HG03565 (cell line): ENCODE results near the gene RHOT2.

Experiments
- ATAC-seq: cut with Tn5 transposase; IDR thresholded peaks from one replicate; pipeline ENCODE4 v1.9.1; 2021; ENCODE audit warnings: mild to moderate bottlenecking, moderate library complexity; ENCODE audit not compliant: unreplicated experiment

Gene RHOT2

DNA sequence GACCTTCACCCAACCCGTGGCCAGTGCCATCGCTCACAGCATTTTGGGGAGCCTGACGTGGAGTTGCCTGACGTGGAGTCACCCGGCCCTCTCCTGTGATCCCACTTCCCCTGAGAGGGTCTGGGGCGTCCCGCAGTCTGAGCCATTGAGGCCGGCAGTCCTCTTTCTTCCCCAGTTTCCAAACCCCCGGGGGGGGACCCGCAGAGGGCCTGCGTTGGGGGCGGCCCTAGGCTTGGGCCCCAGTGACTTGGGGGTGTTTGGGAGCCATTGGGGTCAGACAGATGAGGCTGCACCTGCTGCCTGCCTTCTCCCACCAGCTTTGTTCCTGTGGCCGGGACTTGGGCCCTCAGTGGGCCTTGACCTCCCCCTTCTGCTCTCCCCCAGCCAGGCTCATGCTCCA, 1.7 kb downstream of the RHOT2 start:
- no peak for ATAC-seq

DNA sequence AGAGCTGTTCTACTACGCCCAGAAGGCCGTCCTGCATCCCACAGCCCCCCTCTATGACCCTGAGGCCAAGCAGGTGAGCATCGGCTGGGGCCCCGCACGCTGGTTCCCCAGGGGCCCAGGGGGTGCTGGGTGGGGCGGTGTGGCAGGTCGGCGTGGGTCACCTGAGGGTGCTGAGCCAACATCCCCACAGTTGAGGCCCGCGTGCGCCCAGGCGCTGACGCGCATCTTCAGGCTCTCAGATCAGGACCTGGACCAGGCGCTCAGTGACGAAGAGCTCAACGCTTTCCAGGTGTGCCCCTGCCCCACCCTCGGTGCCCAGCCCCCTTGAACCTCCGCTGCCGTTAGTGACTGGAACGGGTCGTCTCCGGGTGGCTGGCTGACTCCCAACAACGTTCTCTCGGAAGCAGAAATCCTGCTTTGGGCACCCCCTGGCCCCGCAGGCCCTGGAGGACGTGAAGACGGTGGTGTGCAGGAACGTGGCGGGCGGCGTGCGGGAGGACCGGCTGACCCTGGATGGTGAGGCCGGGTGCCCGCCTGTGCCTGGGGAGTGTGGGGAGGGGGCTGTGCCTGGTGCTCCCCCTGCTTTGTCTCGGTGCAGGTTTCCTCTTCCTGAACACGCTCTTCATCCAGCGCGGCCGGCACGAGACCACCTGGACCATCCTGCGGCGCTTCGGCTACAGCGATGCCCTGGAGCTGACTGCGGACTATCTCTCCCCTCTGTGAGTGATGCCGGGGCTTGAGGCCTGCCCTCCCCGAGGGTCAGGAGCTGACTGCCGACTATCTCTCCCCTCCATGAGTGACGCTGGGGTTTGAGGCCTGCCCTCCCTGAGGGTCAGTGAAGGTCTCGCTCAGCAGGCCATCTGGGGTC, 2.8 kb downstream of the RHOT2 start:
- ATAC-seq: no peak

DNA sequence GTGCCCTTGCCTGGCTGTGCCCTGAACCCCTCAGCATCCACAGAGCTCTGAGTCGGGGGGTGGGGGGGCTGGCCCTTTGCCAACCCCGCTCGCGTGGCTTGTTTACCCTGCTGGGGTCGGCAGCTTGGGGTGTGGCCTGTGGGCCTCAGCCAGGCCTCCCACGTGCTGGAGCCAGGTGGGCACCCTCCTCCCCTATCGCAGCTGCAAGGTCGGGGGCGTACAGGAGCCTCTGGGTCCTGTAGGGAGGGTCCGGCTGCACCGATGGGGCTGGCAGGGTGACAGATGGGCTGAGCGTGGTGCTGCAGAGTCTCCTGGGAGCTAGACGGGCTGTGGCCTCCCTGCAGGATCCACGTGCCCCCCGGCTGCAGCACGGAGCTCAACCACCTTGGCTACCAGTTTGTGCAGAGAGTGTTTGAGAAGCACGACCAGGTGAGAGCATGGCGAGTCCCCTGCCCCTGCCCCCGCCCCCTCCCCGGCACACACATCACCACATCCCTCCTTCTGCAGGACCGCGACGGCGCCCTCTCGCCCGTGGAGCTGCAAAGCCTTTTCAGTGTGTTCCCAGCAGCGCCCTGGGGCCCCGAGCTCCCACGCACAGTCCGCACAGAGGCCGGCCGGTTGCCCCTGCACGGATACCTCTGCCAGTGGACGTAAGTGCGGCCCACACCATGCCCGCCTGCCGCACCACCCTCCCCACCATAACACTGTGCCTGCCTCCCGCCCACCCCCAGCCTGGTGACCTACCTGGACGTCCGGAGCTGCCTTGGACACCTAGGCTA, 3.6 kb downstream of the RHOT2 start:
- no peak for ATAC-seq

DNA sequence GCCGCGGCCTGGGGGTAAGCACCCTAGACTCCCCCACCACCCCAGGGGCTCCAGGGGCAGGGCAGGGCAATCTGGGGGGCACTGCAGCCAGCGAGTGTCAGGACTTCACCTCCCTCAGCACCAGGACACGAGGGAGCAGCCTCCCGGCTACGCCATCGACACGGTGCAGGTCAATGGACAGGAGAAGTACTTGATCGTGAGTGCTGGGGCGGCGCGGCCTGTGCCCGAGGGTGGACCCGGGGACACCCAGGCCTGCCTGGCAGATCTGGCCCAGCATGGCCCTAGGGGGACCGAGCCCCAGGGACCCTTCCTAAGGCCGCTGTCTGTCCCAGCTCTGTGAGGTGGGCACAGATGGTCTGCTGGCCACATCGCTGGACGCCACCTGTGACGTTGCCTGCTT, 4.4 kb downstream of the RHOT2 start:
- no peak for ATAC-seq

DNA sequence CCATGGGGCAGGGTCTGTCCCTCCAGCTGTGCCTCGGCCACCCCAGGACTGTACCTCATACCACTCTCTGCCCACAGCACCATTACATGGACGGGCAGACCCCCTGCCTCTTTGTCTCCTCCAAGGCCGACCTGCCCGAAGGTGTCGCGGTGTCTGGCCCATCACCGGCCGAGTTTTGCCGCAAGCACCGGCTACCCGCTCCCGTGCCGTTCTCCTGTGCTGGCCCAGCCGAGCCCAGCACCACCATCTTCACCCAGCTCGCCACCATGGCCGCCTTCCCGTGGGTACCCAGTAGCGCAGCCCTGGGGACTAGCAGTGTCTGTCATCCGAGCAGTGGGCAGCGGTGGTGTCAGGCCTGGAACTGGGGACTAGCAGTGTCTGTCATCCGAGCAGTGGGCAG, 4.9 kb downstream of the RHOT2 start:
- ATAC-seq: no peak

DNA sequence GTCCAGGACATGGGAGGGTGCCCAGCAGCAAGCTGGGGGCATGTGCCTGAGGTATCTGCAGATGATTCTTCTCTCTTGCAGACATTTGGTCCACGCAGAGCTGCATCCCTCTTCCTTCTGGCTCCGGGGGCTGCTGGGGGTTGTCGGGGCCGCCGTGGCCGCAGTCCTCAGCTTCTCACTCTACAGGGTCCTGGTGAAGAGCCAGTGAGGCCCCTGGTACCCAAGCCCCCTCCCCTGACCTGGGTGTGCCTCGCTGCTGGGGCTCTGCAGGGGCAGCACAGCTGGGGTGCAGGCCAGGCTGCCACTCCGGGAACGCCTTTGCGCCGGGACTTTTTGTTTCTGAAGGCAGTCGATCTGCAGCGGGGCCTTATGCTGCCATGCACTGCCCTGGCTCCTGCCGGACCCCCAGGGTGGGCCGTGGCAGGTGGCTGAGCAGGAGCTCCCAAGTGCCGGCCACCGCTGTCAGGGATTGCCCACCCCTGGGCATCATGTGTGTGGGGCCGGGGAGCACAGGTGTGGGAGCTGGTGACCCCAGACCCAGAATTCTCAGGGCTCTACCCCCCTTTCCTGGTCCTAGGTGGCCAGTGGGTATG, 5.6 kb downstream of the RHOT2 start:
- ATAC-seq: no peak

DNA sequence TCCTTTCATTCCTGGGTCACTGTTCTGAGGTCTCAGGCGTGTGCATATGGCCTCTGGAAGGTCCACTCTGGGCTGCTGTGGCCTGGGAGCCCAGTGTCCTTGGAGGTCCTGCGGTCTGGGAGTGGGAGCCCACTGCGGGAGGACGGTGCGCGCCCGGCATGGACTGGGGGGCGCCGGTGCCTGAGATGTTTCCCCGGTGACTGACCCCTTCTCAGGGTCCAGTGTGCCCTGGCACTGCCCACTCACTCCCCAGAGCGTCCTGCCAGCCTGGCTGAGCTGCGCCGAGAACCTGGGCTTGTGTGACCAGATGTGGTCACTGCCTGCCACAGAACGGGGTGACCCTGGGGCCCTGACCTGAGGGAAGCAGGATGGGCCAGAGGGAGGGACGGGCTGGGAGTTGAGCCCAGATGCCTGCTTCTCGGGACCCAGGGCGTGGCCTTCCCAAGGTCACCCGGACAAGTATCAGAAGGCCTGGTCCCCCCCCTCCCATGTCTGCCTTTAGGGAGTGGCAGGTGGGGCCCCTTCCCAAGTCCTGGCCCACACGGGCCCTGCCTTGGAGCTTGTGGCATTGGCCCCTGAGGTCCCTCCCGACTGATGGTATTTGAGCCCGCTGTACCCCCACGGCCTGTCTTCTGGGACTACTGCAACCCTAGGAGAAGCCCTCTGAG, 6.4 kb downstream of the RHOT2 start:
- no peak for ATAC-seq

DNA sequence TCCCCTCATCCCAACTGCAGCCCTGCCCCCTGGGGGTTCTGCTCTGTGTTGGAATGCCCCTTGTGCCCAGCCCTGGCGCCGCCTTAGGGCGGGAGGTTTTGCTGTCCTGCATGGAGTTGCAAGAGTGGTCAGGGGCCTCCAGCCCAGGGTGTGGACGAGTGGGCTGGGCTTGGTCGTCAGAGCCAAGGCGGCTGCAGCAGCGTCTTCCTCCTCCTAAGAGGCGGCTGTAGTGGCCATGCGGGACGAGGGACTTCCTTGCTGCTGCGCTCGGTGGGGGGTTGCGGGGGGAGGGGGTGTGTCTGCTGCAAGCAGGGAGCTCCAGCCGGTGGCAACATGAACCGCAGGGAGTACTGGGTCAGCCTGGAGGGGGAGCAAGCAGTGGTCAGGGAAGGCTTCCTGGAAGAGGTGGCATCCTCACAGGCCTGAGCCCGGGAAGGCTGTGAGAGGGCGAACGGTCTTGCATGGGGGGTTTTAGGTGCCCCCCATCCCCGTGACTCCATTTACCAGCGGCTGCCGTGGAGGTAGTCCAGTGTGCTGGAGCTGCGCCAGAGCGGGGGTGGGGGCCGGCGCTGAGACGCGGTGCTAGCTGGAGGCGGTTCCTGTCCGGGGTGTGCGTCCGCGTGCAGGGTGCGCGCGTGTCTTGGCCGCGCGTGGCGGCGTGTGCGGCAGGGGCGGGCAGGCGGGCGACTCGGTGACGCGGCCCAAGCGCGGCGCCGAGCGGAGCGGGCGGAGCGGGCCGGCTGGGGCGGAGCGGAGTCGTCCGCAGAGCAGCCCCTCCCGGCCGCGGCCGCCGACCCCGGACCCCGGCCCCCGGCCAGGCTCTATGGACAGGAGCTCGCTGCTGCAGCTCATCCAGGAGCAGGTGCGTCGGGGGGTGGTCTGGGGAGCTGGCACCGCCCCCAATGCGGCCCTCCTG, 7.3 kb downstream of the RHOT2 start, which contains the start of gene RHBDL1:
Gene RHBDL1, plus strand, starts transcription at position 704 of the 916 bp plus-strand sequence. Its CDS starts 120 bp downstream, at position 824.
- no peak for ATAC-seq

DNA sequence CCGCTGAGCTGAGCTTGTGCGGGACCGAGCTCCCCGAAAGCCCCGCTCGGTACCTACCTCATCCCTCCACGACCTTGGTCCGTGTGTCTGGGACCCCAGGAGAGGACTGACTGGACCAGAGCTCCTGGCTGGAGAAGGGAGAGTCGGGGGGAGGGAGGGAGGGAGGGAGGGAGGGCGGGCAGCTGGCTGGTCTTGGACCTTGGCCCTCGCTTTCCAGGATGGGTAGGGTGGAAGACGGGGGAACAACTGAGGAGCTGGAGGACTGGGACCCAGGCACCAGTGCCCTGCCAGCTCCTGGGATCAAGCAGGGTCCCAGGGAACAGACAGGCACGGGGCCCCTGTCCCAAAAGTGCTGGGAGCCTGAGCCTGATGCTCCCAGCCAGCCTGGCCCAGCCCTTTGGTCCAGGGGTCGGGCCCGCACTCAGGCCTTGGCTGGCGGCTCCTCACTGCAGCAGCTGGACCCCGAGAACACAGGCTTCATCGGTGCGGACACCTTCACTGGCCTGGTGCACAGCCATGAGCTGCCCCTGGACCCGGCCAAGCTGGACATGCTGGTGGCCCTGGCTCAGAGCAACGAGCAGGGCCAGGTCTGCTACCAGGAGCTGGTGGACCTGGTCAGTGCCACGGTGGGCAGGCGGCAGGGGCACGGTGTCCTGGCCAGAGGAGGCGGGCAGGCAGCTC, 8.1 kb downstream of the RHOT2 start:
- ATAC-seq: no peak

DNA sequence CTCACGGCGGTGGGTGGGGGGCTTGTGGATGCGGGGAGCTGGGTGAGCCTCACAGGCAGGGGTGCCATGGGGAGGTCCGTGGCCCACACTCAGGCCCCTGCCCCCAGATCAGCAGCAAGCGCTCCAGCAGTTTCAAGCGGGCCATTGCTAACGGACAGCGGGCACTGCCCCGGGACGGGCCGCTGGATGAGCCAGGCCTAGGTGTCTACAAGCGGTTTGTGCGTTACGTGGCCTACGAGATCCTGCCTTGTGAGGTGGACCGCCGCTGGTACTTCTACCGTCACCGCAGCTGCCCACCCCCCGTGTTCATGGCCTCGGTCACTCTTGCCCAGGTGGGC, 8.6 kb downstream of the RHOT2 start:
- no peak for ATAC-seq

DNA sequence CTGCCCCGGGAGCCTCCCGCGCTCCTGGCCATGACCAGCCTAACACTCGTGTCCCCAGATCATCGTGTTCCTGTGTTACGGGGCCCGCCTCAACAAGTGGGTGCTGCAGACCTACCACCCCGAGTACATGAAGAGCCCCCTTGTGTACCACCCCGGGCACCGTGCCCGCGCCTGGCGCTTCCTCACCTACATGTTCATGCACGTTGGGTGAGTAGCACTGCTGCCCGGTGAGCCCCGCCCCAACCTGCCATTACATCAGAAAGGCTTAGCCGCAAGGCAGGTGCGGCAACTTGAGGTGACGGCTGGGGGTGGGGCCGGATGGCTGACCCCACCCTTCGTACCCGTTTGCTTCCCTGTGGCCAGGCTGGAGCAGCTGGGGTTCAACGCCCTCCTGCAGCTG, 9.0 kb downstream of the RHOT2 start:
- no peak for ATAC-seq

DNA sequence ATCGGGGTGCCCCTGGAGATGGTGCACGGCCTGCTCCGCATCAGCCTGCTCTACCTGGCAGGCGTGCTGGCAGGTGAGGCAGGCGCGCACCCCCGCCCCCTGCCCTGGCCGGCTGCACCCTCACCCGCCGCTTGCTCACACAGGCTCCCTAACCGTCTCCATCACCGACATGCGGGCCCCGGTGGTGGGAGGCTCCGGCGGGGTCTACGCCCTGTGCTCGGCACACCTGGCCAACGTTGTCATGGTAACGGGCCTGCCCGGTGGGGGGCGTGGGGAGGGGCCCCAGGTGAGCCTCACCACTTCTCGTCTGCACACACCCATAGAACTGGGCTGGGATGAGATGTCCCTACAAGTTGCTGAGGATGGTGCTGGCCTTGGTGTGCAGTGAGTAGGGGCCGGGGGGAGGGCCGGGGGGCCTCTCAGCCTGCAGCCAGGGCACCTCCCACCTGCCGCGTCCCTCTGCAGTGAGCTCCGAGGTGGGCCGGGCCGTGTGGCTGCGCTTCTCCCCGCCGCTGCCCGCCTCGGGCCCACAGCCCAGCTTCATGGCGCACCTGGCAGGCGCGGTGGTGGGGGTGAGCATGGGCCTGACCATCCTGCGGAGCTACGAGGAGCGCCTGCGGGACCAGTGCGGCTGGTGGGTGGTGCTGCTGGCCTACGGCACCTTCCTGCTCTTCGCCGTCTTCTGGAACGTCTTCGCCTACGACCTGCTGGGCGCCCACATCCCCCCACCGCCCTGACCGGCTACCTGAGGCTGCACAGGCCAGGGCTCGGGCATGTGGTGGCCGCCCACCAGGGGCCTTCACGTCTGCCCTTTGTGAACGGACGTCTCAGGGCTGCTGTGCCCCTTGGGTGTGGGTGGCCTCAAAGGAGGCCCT, 9.6 kb downstream of the RHOT2 start:
- ATAC-seq: no peak

DNA sequence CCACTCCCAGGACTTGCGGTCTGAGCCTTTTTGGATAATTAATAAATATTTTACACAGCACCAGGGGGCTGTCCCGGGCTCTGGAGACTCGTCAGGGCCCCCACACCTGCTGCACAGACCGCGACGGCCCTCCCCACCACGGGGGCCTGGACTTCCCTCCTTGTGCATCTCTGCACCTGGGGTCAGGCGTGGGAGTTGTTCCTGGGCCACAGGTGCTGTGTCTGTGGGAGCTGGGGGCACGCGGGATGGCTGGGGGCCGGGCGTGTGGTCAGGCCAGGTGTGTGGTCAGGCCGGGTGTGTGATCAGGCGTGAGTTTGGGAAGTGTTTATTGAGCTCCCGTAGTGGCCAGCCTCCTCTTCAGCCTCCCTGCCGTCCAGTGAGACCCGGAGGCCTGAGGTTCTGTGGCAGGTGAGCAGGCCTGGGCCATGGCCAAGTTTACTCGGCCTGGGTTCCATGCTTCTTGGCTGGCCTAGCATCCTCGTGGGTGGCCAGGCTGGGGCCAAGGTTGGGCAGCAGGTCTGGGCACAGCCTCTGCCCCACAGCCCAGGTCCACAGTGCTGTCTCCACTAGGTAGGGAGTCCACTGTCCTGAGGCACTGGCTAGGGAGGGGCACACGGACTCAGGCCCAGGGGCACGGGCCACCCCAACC, 10.4 kb downstream of the RHOT2 start:
- no peak for ATAC-seq

DNA sequence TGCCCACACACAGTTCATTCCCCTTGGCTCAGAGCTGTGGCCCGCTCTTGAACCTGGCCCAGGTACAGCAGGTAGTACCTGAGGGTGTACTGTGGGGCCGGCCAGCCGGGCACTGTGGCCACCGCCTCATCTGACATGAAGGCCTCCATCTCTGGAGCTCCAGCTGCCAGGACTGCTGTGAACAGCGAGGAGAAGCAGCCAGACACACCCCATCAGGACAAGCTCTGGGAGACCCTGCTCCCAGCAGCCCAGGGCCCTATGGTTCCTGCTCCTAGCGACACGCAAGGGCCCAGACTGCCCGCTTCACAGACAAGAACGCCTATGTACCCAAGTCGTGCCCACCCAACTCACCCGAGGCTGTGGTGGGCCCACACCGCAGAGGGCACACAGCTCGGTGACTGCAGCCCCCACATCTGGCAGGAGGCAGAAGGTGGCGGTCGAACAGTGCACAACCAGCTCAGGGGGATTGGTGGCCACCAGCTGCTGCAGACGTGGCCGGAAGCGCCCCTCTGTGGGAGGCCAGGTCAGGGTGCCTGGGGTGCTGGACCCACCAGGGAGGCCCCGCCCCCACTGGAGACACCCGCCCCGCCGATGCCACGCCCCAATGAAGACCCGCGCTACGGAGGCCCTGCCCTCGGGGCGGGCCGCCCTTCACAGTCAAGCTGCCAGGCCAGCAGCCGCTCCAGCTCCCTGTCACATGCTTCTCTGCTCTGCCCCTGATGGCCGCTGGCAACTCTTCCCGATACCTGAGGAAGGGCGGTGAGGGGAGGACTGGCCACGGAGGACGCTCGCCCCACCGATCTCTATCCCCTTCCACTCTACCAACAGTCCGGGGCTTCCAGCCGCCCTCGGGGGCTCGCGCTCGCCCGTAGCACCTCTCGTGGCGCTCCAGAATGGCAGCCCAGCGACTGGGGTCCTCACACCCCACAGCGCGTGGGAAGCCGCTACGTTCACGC, 11.2 kb downstream of the RHOT2 start:
- ATAC-seq: no peak

DNA sequence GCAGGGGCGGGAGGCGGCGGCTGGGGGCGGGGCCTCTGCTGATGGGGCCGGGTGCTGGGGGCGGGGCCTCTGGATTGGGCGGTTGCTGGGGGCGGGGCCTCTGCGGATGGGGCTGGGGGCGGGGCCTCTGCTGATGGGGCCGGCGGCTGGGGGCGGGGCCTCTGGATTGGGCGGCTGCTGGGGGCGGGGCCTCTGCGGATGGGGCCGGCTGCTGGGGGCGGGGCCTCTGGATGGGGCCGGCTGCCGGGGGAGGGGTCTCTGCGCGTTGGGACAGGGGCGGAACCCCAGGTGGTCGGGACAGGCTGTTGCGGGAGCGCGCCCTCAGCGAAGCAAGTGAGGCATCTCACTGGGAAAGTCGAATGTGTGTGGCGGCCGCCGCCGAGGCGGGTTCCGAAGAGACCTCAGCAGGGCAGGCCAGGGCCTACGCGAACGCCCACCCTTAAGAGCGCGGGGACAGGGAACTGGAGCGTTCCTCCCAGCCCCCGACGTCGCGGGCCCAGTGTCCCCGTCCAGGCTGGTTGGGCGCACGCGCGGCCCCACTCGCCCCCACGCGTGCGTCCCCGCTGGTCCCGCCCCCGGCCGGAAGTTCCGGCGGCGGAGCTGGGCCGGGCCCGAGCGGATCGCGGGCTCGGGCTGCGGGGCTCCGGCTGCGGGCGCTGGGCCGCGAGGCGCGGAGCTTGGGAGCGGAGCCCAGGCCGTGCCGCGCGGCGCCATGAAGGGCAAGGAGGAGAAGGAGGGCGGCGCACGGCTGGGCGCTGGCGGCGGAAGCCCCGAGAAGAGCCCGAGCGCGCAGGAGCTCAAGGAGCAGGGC, 12.1 kb downstream of the RHOT2 start, which contains the start of gene STUB1:
Gene STUB1, plus strand, starts transcription at position 597 of the 811 bp plus-strand sequence. Its CDS starts 116 bp downstream, at position 713.
- peak; percentile 21 for ATAC-seq

DNA sequence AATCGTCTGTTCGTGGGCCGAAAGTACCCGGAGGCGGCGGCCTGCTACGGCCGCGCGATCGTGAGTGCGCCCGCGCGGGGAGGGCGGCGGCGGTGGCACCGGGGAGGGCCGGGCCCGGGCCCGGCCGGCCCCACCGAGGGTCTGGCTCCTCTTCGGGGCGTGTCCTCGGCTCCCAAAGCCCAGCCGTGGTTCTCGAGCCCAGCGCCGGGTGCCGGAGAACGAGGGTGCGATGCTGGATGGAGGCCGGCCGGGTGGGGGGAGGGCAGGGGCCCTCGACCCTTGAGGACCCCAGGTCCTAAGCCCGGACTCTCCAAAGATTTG, 12.7 kb downstream of the RHOT2 start:
- ATAC-seq: no peak
